CD4-positive, alpha-beta T cell treated with Interleukin-4 for 1 hour (primary cell): ENCODE measurements around the gene HEATR5A.
"Not testable (repeated sequence)": the region's sequence is repeated elsewhere in the genome, so short reads cannot be mapped to it uniquely, and the experiment has no call there.

Source experiments
- DNase-seq, 2 donors: peaks; one replicate each; pipeline ENCODE4 v3.0.0-alpha.2; 2020 to 2022

The HEATR5A gene

GRCh38 chr14:31420319-31421111, at the start of gene HEATR5A:
Gene HEATR5A, minus strand, starts transcription at chr14:31420550. Its CDS starts 17,575 bp downstream, at chr14:31402975.
- peak; percentile 92 to 93 for DNase-seq

- no peak for DNase-seq
These were observed 46.2 kb upstream of the HEATR5A start for GRCh38 chr14:31466554-31466953.

- no peak for DNase-seq
These were observed 44.8 kb upstream of the HEATR5A start for GRCh38 chr14:31465111-31465510.

- DNase-seq, result not testable (repeated sequence)
These were observed 42.1 kb upstream of the HEATR5A start for GRCh38 chr14:31462450-31462849.

GRCh38 chr14:31461545-31461944, 41.2 kb upstream of the HEATR5A start:
- DNase-seq, result no peak

GRCh38 chr14:31457665-31458659, 37.6 kb upstream of the HEATR5A start:
- DNase-seq, result no peak

GRCh38 chr14:31456841-31457664, 36.7 kb upstream of the HEATR5A start, which contains the start of gene DTD2:
Gene DTD2, minus strand, starts transcription at chr14:31457506. Its CDS starts 113 bp downstream, at chr14:31457393.
- peak; percentile 92 to 93 for DNase-seq

GRCh38 chr14:31449971-31450610, 29.7 kb upstream of the HEATR5A start:
- DNase-seq, result peak in 1 of 2 donors; percentile 37

- DNase-seq, result no peak
These were observed 28.8 kb upstream of the HEATR5A start for GRCh38 chr14:31449136-31449535.

GRCh38 chr14:31445703-31446102, 25.4 kb upstream of the HEATR5A start:
- no peak for DNase-seq

- no peak for DNase-seq
These were observed 21.9 kb upstream of the HEATR5A start for GRCh38 chr14:31442284-31442683.

- no peak for DNase-seq
These were observed 21.1 kb upstream of the HEATR5A start for GRCh38 chr14:31441273-31442111.

GRCh38 chr14:31440280-31440679, 19.9 kb upstream of the HEATR5A start:
- DNase-seq, result no peak

GRCh38 chr14:31439561-31439960, 19.2 kb upstream of the HEATR5A start:
- DNase-seq, result no peak

GRCh38 chr14:31437045-31437691, 16.8 kb upstream of the HEATR5A start:
- not testable (repeated sequence) for DNase-seq

- no peak for DNase-seq
These were observed 14.9 kb upstream of the HEATR5A start for GRCh38 chr14:31435276-31435675.

GRCh38 chr14:31430634-31431264, 10.4 kb upstream of the HEATR5A start:
- no peak for DNase-seq

GRCh38 chr14:31429791-31430190, 9.4 kb upstream of the HEATR5A start:
- DNase-seq, result no peak

GRCh38 chr14:31428011-31428410, 7.7 kb upstream of the HEATR5A start:
- no peak for DNase-seq

- no peak for DNase-seq
These were observed 6.3 kb upstream of the HEATR5A start for GRCh38 chr14:31426663-31427062.
